HepG2 (cell line): ENCODE measurements around the gene GLCE. TPM values are rescaled to one million over a fixed set of nuclear protein-coding genes. Genes with fewer than 3 reads are reported as not detected.
A peak's percentile ranks its signal among the peaks of the same experiment; 100 is the strongest.

Experiments
- AKAP8 ChIP-seq: sonication (generic); formaldehyde crosslinking; IDR thresholded peaks from 2 replicates; pipeline ENCODE4 v1.5.1; 2020; ENCODE audit warnings: mild to moderate bottlenecking, missing genetic modification reagents
- ATF1 ChIP-seq: IDR thresholded peaks from 2 replicates; pipeline ENCODE4 v1.6.1; 2016; ENCODE audit warnings: mild to moderate bottlenecking, control low read depth
- FOSL2 ChIP-seq: sonication (generic); formaldehyde crosslinking; IDR thresholded peaks from 2 replicates; pipeline ENCODE4 v1.4.0; 2020; ENCODE audit warnings: missing genetic modification reagents
- ISX ChIP-seq: sonication (generic); formaldehyde crosslinking; conservative IDR thresholded peaks from 2 replicates; pipeline ENCODE4 v1.5.0; 2020; ENCODE audit warnings: missing genetic modification reagents
- JARID2 ChIP-seq: sonication (generic); formaldehyde crosslinking; IDR thresholded peaks from 2 replicates; pipeline ENCODE4 v1.8.1; 2023; ENCODE audit warnings: missing genetic modification reagents, inconsistent platforms; ENCODE audit not compliant: insufficient replicate concordance
- MAF1 ChIP-seq: sonication (generic); formaldehyde crosslinking; IDR thresholded peaks from 2 replicates; pipeline ENCODE4 v1.5.0; 2020; ENCODE audit warnings: missing genetic modification reagents, borderline replicate concordance
- MAFK ChIP-seq, 2 experiments: IDR thresholded peaks in 1 of 2; conservative IDR thresholded peaks in 1 of 2; 2 replicates each; pipeline ENCODE4 v1.6.1; 2011; ENCODE audit warnings: improper control_type of control experiment in 2 of 2, low read length in 2 of 2
- MTA3 ChIP-seq: sonication (generic); formaldehyde crosslinking; IDR thresholded peaks from 2 replicates; pipeline ENCODE4 v1.4.0; 2020; ENCODE audit warnings: missing genetic modification reagents
- MXD4 ChIP-seq: IDR thresholded peaks from 2 replicates; pipeline ENCODE4 v1.6.1; 2016; ENCODE audit warnings: mild to moderate bottlenecking, missing biosample characterization, missing genetic modification reagents
- NCOR1 ChIP-seq: fragments of 200-600 bp; sonication (generic); IDR thresholded peaks from 2 replicates; pipeline ENCODE4 v1.7.0; 2017; ENCODE audit warnings: antibody characterized with exemption, low read length, borderline replicate concordance
- RFXANK ChIP-seq: IDR thresholded peaks from 2 replicates; pipeline ENCODE4 v1.6.1; 2016
- SALL1 ChIP-seq: sonication (generic); formaldehyde crosslinking; IDR thresholded peaks from 2 replicates; pipeline ENCODE4 v1.8.0; 2022; ENCODE audit warnings: mild to moderate bottlenecking, missing genetic modification reagents
- SMARCC2 ChIP-seq: fragments of 450-650 bp; IDR thresholded peaks from 2 replicates; pipeline ENCODE4 v1.6.1; 2017; ENCODE audit warnings: antibody characterized with exemption, mild to moderate bottlenecking
- SP2 ChIP-seq: sonication (generic); formaldehyde crosslinking; IDR thresholded peaks from 2 replicates; pipeline ENCODE4 v1.5.1; 2020; ENCODE audit warnings: mild to moderate bottlenecking, missing genetic modification reagents
- SRSF4 ChIP-seq: fragments of 200-400 bp; formaldehyde crosslinking; IDR thresholded peaks from one replicate; pipeline ENCODE4 v1.6.1; 2018; ENCODE audit warnings: mild to moderate bottlenecking, low read depth, low read length, moderate library complexity; ENCODE audit not compliant: poor library complexity, severe bottlenecking
- ZNF18 ChIP-seq: sonication (generic); formaldehyde crosslinking; IDR thresholded peaks from 2 replicates; pipeline ENCODE4 v1.8.0; 2022; ENCODE audit warnings: mild to moderate bottlenecking, missing genetic modification reagents; ENCODE audit not compliant: insufficient replicate concordance
- ZNF274 ChIP-seq: sonication (generic); formaldehyde crosslinking; IDR thresholded peaks from 2 replicates; pipeline ENCODE4 v1.5.1; 2020; ENCODE audit warnings: mild to moderate bottlenecking, missing genetic modification reagents
- ZNF383 ChIP-seq: sonication (generic); formaldehyde crosslinking; IDR thresholded peaks from 2 replicates; pipeline ENCODE4 v1.4.0; 2020; ENCODE audit warnings: missing genetic modification reagents, mild to moderate bottlenecking, borderline replicate concordance
- ZNF574 ChIP-seq: sonication (generic); formaldehyde crosslinking; IDR thresholded peaks from 2 replicates; pipeline ENCODE4 v1.4.0; 2020; ENCODE audit warnings: missing genetic modification reagents
- ZNF598 ChIP-seq: sonication (generic); formaldehyde crosslinking; IDR thresholded peaks from 2 replicates; pipeline ENCODE4 v1.5.1; 2020; ENCODE audit warnings: mild to moderate bottlenecking, missing genetic modification reagents, borderline replicate concordance
- polyA plus RNA-seq, 8 experiments: library from polyadenylated mRNA; depleted of rRNA in 3 of 8; stranded (reverse) in 7 of 8; unstranded in 1 of 8; fragments of >200 nt; fragmentation: Illumina TruSeq in 4 of 8; extraction: Trizol in 4 of 8; gene quantifications; 2 replicates each; pipeline versions ENCODE4 v1.2.1 to v1.2.3, GENCODE V29; 2011 to 2016; ENCODE audit warnings: low read depth in 4 of 8, missing spikeins in 1 of 8, mixed read lengths in 1 of 8; ENCODE audit not compliant: insufficient read depth in 1 of 8
- total RNA-seq, 5 experiments: library from RNA; depleted of rRNA; stranded (reverse); fragments of >200 nt; fragmentation: Illumina TruSeq; extraction: Trizol; gene quantifications; 2 replicates each; pipeline ENCODE4 v1.2.3, GENCODE V29; 2016; ENCODE audit warnings: low read depth in 1 of 5
- TF ChIP-seq, protein P1 (sequence below): IDR thresholded peaks from 2 replicates; pipeline ENCODE4 v1.6.1; 2016; ENCODE audit warnings: low read depth
- TF ChIP-seq, protein P2 (sequence below): sonication (generic); formaldehyde crosslinking; IDR thresholded peaks from 2 replicates; pipeline ENCODE4 v1.4.0; 2020; ENCODE audit warnings: low read depth, mild to moderate bottlenecking, missing genetic modification reagents

Gene GLCE
- total and polyA plus RNA-seq, 2 of the 13 experiments (the other 11 are each of a cell fraction or from before 2014, with no cell fraction given) = 12.9 to 23.4 TPM

GRCh38 chr15:69222002-69222474 is 61.6 kb downstream of the GLCE start (continued):
- TF ChIP-seq ZNF18 (no peak), ZNF383 (no peak), ZNF274 (CRISPR knock-in tag) (peak; percentile 38; the same call in 1 of the 2 replicates), MAFK (conservative IDR thresholded peaks at IDR 0.05 in 1 of 2, IDR thresholded peaks at IDR 0.05 in 1 of 2; ENCODE audit: low read length in 2 of 2) (peak; percentile 46 to 71; a peak in 3 of 4 replicates), ATF1 (CRISPR knock-in tag) (no peak), MXD4 (CRISPR knock-in tag) (peak; percentile 52; the same call in 1 of the 2 replicates), RFXANK (CRISPR knock-in tag) (no peak), FOSL2 (CRISPR knock-in tag) (0 out of 2 replicates have a peak, but pooled peaks have one; percentile 31), SRSF4 (no peak), SALL1 (CRISPR knock-in tag) (peak; percentile 83), ISX (CRISPR knock-in tag) (no peak), ZNF574 (CRISPR knock-in tag) (peak; percentile 46; the same call in 1 of the 2 replicates), SMARCC2 (no peak), AKAP8 (CRISPR knock-in tag) (no peak), SP2 (CRISPR knock-in tag) (no peak), ZNF598 (CRISPR knock-in tag) (0 out of 2 replicates have a peak, but pooled peaks have one; percentile 66), NCOR1 (peak; percentile 72; the same call in 1 of the 2 replicates), MAF1 (CRISPR knock-in tag) (no peak), JARID2 (CRISPR knock-in tag) (no peak), MTA3 (CRISPR knock-in tag) (no peak)
- TF ChIP-seq, protein P1, sequence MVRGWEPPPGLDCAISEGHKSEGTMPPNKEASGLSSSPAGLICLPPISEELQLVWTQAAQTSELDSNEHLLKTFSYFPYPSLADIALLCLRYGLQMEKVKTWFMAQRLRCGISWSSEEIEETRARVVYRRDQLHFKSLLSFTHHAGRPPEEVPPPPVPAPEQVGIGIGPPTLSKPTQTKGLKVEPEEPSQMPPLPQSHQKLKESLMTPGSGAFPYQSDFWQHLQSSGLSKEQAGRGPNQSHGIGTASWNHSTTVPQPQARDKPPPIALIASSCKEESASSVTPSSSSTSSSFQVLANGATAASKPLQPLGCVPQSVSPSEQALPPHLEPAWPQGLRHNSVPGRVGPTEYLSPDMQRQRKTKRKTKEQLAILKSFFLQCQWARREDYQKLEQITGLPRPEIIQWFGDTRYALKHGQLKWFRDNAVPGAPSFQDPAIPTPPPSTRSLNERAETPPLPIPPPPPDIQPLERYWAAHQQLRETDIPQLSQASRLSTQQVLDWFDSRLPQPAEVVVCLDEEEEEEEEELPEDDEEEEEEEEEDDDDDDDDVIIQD (CRISPR knock-in tag) = no peak
- TF ChIP-seq, protein P2, sequence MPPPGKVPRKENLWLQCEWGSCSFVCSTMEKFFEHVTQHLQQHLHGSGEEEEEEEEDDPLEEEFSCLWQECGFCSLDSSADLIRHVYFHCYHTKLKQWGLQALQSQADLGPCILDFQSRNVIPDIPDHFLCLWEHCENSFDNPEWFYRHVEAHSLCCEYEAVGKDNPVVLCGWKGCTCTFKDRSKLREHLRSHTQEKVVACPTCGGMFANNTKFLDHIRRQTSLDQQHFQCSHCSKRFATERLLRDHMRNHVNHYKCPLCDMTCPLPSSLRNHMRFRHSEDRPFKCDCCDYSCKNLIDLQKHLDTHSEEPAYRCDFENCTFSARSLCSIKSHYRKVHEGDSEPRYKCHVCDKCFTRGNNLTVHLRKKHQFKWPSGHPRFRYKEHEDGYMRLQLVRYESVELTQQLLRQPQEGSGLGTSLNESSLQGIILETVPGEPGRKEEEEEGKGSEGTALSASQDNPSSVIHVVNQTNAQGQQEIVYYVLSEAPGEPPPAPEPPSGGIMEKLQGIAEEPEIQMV = no peak
